HepG2 (cell line): Measurements from ENCODE around the gene TBX10. TPM values are rescaled to one million over a fixed set of nuclear protein-coding genes. Genes with fewer than 3 reads are reported as not detected.
A peak's percentile ranks its signal among the peaks of the same experiment; 100 is the strongest.

Source experiments
- CREM ChIP-seq, 2 experiments: sonication (generic) in 1 of 2; formaldehyde crosslinking in 1 of 2; IDR thresholded peaks; 2 replicates each; pipeline versions ENCODE4 v1.4.0 to v1.6.1; 2016 to 2020; ENCODE audit warnings: antibody characterized with exemption in 1 of 2, mild to moderate bottlenecking in 1 of 2, missing genetic modification reagents in 1 of 2
- FOXA3 ChIP-seq: IDR thresholded peaks from 2 replicates; pipeline ENCODE4 v1.6.1; 2016; ENCODE audit warnings: missing genetic modification reagents, missing compliant biosample characterization
- HES4 ChIP-seq: sonication (generic); formaldehyde crosslinking; IDR thresholded peaks from 2 replicates; pipeline ENCODE4 v1.9.0; 2021; ENCODE audit warnings: mild to moderate bottlenecking, missing genetic modification reagents, borderline replicate concordance
- HMG20A ChIP-seq: IDR thresholded peaks from 2 replicates; pipeline ENCODE4 v1.6.1; 2016; ENCODE audit warnings: borderline replicate concordance
- IKZF4 ChIP-seq: sonication (generic); formaldehyde crosslinking; IDR thresholded peaks from 2 replicates; pipeline ENCODE4 v1.5.1; 2020; ENCODE audit warnings: borderline replicate concordance, mild to moderate bottlenecking, low read depth, missing genetic modification reagents; ENCODE audit errors: not compliant biosample characterization
- KLF15 ChIP-seq: sonication (generic); formaldehyde crosslinking; IDR thresholded peaks from 2 replicates; pipeline ENCODE4 v1.8.1; 2023; ENCODE audit warnings: borderline replicate concordance, mild to moderate bottlenecking, inconsistent platforms, missing genetic modification reagents, mixed read lengths
- MAFF ChIP-seq: IDR thresholded peaks from 2 replicates; pipeline ENCODE4 v1.6.1; 2011; ENCODE audit warnings: low read depth, low read length, improper control_type of control experiment
- NCOA5 ChIP-seq: sonication (generic); formaldehyde crosslinking; IDR thresholded peaks from 2 replicates; pipeline ENCODE4 v1.4.0; 2020; ENCODE audit warnings: missing genetic modification reagents
- NFRKB ChIP-seq: fragments of 450-650 bp; IDR thresholded peaks from 2 replicates; pipeline ENCODE4 v1.6.1; 2017
- NR2C2 ChIP-seq: sonication (generic); formaldehyde crosslinking; IDR thresholded peaks from 2 replicates; pipeline ENCODE4 v1.4.0; 2020; ENCODE audit warnings: missing genetic modification reagents, mild to moderate bottlenecking, moderate library complexity, borderline replicate concordance
- POGZ ChIP-seq: sonication (generic); formaldehyde crosslinking; IDR thresholded peaks from 2 replicates; pipeline ENCODE4 v1.4.0; 2020; ENCODE audit warnings: mild to moderate bottlenecking, missing genetic modification reagents
- REXO4 ChIP-seq: sonication (generic); formaldehyde crosslinking; IDR thresholded peaks from 2 replicates; pipeline ENCODE4 v1.8.0; 2022; ENCODE audit warnings: missing genetic modification reagents, mild to moderate bottlenecking, borderline replicate concordance
- SRSF1 ChIP-seq: fragments of 200-400 bp; formaldehyde crosslinking; optimal IDR thresholded peaks from 2 replicates; pipeline ENCODE3; 2017; ENCODE audit warnings: mild to moderate bottlenecking, low read depth, low read length, moderate library complexity
- ZBTB7A ChIP-seq: sonication (generic); formaldehyde crosslinking; IDR thresholded peaks from 2 replicates; pipeline ENCODE4 v1.8.0; 2022; ENCODE audit warnings: mild to moderate bottlenecking, missing genetic modification reagents
- ZNF44 ChIP-seq: sonication (generic); formaldehyde crosslinking; IDR thresholded peaks from 2 replicates; pipeline ENCODE4 v1.5.1; 2020; ENCODE audit warnings: mild to moderate bottlenecking, missing genetic modification reagents
- ZNF674 ChIP-seq: sonication (generic); formaldehyde crosslinking; IDR thresholded peaks from 2 replicates; pipeline ENCODE4 v1.5.0; 2020; ENCODE audit warnings: low read depth, mild to moderate bottlenecking, missing genetic modification reagents
- ZNF792 ChIP-seq: IDR thresholded peaks from 2 replicates; pipeline ENCODE4 v1.6.1; 2016
- polyA plus RNA-seq, 8 experiments: library from polyadenylated mRNA; depleted of rRNA in 3 of 8; stranded (reverse) in 7 of 8; unstranded in 1 of 8; fragments of >200 nt; fragmentation: Illumina TruSeq in 4 of 8; extraction: Trizol in 4 of 8; gene quantifications; 2 replicates each; pipeline versions ENCODE4 v1.2.1 to v1.2.3, GENCODE V29; 2011 to 2016; ENCODE audit warnings: low read depth in 4 of 8, missing spikeins in 1 of 8, mixed read lengths in 1 of 8; ENCODE audit not compliant: insufficient read depth in 1 of 8
- total RNA-seq, 5 experiments: library from RNA; depleted of rRNA; stranded (reverse); fragments of >200 nt; fragmentation: Illumina TruSeq; extraction: Trizol; gene quantifications; 2 replicates each; pipeline ENCODE4 v1.2.3, GENCODE V29; 2016; ENCODE audit warnings: low read depth in 1 of 5
- TF ChIP-seq, protein P1 (sequence below): sonication (generic); formaldehyde crosslinking; IDR thresholded peaks from 2 replicates; pipeline ENCODE4 v1.5.1; 2020; ENCODE audit warnings: missing genetic modification reagents, mild to moderate bottlenecking, borderline replicate concordance
- TF ChIP-seq, protein P2 (sequence below): IDR thresholded peaks from 2 replicates; pipeline ENCODE4 v1.6.1; 2018; ENCODE audit warnings: missing genetic modification reagents, mild to moderate bottlenecking, missing compliant biosample characterization
- TF ChIP-seq, protein P3 (sequence below): IDR thresholded peaks from 2 replicates; pipeline ENCODE4 v1.6.1; 2016; ENCODE audit warnings: low read depth, borderline replicate concordance
- TF ChIP-seq, protein P4 (sequence below): conservative IDR thresholded peaks from 2 replicates; pipeline ENCODE4 v1.6.1; 2018; ENCODE audit warnings: missing genetic modification reagents
- TF ChIP-seq, protein P5 (sequence below): sonication (generic); formaldehyde crosslinking; IDR thresholded peaks from 2 replicates; pipeline ENCODE4 v1.4.0; 2020; ENCODE audit warnings: missing genetic modification reagents, mild to moderate bottlenecking, borderline replicate concordance

The TBX10 gene
- total and polyA plus RNA-seq, 2 of the 13 experiments (the other 11 are each of a cell fraction or from before 2014, with no cell fraction given), result 0.27 to 1.7 TPM

DNA sequence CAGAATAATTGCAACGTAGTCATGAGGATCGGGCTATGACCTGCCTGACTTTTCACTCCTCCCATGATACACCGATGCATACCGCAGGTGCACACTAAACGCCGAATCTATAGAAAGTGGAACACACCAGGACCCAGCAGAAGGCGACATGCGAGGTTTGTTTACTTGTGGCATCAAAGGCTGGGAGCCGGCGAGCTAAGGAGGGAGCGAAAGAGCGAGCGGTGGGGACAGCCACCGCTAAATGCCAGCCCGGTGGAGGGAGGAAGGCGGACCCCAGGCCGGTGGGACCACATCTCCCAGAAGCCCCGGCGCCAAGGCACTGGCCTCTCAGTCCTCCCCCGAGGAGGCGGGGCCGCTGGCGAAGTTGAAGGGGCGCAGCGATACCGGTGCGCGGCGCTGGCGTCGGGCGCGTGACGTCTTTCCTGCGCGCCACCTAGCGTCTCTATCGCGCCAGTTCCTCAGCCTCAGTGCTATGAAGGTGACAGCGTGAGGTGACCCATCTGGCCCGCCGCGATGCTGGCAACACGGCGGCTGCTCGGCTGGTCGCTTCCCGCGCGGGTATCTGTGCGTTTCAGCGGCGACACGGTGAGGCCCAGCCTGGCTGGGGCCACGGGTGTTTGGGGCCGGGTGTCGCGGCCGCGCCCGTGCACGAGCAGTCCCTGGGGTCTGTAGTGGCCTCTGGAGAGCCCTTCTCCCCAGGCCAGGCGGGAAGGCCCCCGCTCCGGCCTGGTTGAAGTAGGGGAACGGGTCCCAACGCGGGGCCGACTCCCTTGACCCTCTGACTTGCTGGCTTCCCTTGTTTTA is 32.9 kb downstream of the TBX10 start, which contains the start of gene NDUFV1 (continued):
- TF ChIP-seq IKZF4 (CRISPR knock-in tag), result no peak
- no peak for TF ChIP-seq MAFF
- peak; percentile 84 for TF ChIP-seq POGZ
- TF ChIP-seq HES4, result peak; percentile 17; the same call in 1 of the 2 replicates
- TF ChIP-seq, protein P1, sequence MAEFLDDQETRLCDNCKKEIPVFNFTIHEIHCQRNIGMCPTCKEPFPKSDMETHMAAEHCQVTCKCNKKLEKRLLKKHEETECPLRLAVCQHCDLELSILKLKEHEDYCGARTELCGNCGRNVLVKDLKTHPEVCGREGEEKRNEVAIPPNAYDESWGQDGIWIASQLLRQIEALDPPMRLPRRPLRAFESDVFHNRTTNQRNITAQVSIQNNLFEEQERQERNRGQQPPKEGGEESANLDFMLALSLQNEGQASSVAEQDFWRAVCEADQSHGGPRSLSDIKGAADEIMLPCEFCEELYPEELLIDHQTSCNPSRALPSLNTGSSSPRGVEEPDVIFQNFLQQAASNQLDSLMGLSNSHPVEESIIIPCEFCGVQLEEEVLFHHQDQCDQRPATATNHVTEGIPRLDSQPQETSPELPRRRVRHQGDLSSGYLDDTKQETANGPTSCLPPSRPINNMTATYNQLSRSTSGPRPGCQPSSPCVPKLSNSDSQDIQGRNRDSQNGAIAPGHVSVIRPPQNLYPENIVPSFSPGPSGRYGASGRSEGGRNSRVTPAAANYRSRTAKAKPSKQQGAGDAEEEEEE (CRISPR knock-in tag), result peak; percentile 91; the same call in 1 of the 2 replicates
- TF ChIP-seq KLF15 (CRISPR knock-in tag), result 0 out of 2 replicates have a peak, but pooled peaks have one; percentile 45
- TF ChIP-seq, protein P2, sequence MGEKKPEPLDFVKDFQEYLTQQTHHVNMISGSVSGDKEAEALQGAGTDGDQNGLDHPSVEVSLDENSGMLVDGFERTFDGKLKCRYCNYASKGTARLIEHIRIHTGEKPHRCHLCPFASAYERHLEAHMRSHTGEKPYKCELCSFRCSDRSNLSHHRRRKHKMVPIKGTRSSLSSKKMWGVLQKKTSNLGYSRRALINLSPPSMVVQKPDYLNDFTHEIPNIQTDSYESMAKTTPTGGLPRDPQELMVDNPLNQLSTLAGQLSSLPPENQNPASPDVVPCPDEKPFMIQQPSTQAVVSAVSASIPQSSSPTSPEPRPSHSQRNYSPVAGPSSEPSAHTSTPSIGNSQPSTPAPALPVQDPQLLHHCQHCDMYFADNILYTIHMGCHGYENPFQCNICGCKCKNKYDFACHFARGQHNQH, result peak; percentile 50; the same call in 1 of the 2 replicates
- TF ChIP-seq ZNF674 (CRISPR knock-in tag), result 0 out of 2 replicates have a peak, but pooled peaks have one; percentile 33
- no peak for TF ChIP-seq NFRKB
- peak; percentile 59 for TF ChIP-seq ZNF792 (CRISPR knock-in tag)
- peak; percentile 64 for TF ChIP-seq FOXA3 (CRISPR knock-in tag)
- no peak for TF ChIP-seq SRSF1
- TF ChIP-seq NCOA5 (CRISPR knock-in tag), result no peak
- no peak for TF ChIP-seq HMG20A (CRISPR knock-in tag)
- peak; percentile 96 for TF ChIP-seq CREM (IDR thresholded peaks at IDR 0.05)
- peak; percentile 88 for TF ChIP-seq CREM (CRISPR knock-in tag; IDR thresholded peaks at IDR 0.05)
- TF ChIP-seq NR2C2, result peak; percentile 90
- 0 out of 2 replicates have a peak, but pooled peaks have one; percentile 49 for TF ChIP-seq ZBTB7A (CRISPR knock-in tag)
- no peak for TF ChIP-seq ZNF44 (CRISPR knock-in tag)
- TF ChIP-seq, protein P3, sequence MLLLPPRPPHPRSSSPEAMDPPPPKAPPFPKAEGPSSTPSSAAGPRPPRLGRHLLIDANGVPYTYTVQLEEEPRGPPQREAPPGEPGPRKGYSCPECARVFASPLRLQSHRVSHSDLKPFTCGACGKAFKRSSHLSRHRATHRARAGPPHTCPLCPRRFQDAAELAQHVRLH (CRISPR knock-in tag), result peak; percentile 34; the same call in 1 of the 2 replicates
- TF ChIP-seq, protein P4, sequence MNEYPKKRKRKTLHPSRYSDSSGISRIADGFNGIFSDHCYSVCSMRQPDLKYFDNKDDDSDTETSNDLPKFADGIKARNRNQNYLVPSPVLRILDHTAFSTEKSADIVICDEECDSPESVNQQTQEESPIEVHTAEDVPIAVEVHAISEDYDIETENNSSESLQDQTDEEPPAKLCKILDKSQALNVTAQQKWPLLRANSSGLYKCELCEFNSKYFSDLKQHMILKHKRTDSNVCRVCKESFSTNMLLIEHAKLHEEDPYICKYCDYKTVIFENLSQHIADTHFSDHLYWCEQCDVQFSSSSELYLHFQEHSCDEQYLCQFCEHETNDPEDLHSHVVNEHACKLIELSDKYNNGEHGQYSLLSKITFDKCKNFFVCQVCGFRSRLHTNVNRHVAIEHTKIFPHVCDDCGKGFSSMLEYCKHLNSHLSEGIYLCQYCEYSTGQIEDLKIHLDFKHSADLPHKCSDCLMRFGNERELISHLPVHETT (CRISPR knock-in tag), result peak; percentile 57; the same call in 1 of the 2 replicates
- no peak for TF ChIP-seq REXO4 (CRISPR knock-in tag)
- TF ChIP-seq, protein P5, sequence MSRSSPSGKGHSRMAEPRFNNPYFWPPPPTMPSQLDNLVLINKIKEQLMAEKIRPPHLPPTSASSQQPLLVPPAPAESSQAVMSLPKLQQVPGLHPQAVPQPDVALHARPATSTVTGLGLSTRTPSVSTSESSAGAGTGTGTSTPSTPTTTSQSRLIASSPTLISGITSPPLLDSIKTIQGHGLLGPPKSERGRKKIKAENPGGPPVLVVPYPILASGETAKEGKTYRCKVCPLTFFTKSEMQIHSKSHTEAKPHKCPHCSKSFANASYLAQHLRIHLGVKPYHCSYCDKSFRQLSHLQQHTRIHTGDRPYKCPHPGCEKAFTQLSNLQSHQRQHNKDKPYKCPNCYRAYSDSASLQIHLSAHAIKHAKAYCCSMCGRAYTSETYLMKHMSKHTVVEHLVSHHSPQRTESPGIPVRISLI (CRISPR knock-in tag), result peak; percentile 32; the same call in 1 of the 2 replicates
